A673 (cell line): ENCODE data around the gene CLCN5. TPM values are rescaled to one million over a fixed set of nuclear protein-coding genes. Genes with fewer than 3 reads are reported as not detected.

Experiments used
- BruUV-seq: library from RNA; stranded (reverse); fragments of 400-500 nt; replicated peaks from 2 replicates; lab custom pipeline; 2021; lab: Mats Ljungman, UMichigan
- CTCF ChIA-PET: fragments of 300-600 bp; sonication (Branson Sonifier 250); formaldehyde crosslinking; loops from one replicate; lab custom pipeline; 2022; ENCODE audit warnings: antibody characterized with exemption; lab: Charles Lee
- POLR2A ChIA-PET: fragments of 300-600 bp; sonication (Branson Sonifier 250); formaldehyde crosslinking; loops from one replicate; lab custom pipeline; 2022; ENCODE audit warnings: antibody characterized with exemption; ENCODE audit not compliant: low non-redundant PET; lab: Charles Lee
- DNase-seq: peaks from one replicate; pipeline ENCODE4 v3.0.0-alpha.2; 2015; ENCODE audit warnings: low spot score
- H3K27ac ChIP-seq: fragments of 200-600 bp; sonication (generic); 2 replicates; pipeline ENCODE4 v1.5.1; 2016; ENCODE audit warnings: mixed run types, low read depth, mild to moderate bottlenecking, mixed read lengths, antibody characterized with exemption, low read length; ENCODE audit not compliant: poor library complexity, severe bottlenecking
- H3K27me3 ChIP-seq: fragments of 200-600 bp; sonication (generic); replicated peaks from 2 replicates; pipeline ENCODE4 v1.6.1; 2017; ENCODE audit warnings: mixed run types, low read depth, mild to moderate bottlenecking, mixed read lengths, antibody characterized with exemption, low read length; ENCODE audit not compliant: insufficient read depth, poor library complexity
- H3K36me3 ChIP-seq: fragments of 200-600 bp; sonication (generic); 2 replicates; pipeline ENCODE4 v1.6.1; 2016; ENCODE audit warnings: mixed run types, mild to moderate bottlenecking, mixed read lengths, antibody characterized with exemption, low read length; ENCODE audit not compliant: insufficient read depth, poor library complexity, severe bottlenecking
- H3K4me1 ChIP-seq: fragments of 200-600 bp; sonication (generic); 2 replicates; pipeline ENCODE4 v1.6.1; 2017; ENCODE audit warnings: mixed run types, mild to moderate bottlenecking, mixed read lengths, antibody characterized with exemption, low read length; ENCODE audit not compliant: insufficient read depth, poor library complexity, severe bottlenecking
- H3K4me3 ChIP-seq: fragments of 200-600 bp; sonication (generic); 2 replicates; pipeline ENCODE4 v1.5.1; 2016; ENCODE audit warnings: low read depth, mixed run types, mild to moderate bottlenecking, mixed read lengths, low read length; ENCODE audit not compliant: poor library complexity, severe bottlenecking
- H3K9me3 ChIP-seq: fragments of 200-600 bp; sonication (generic); 2 replicates; pipeline ENCODE4 v1.6.1; 2016; ENCODE audit warnings: mixed run types, low read depth, mild to moderate bottlenecking, mixed read lengths, antibody characterized with exemption, low read length; ENCODE audit not compliant: poor library complexity, severe bottlenecking
- CTCF ChIP-seq: fragments of 300-800, 200-600 bp; sonication (generic); conservative IDR thresholded peaks from 2 replicates; pipeline ENCODE4 v1.5.1; 2017; ENCODE audit warnings: low read depth, mild to moderate bottlenecking, antibody characterized with exemption, low read length, moderate library complexity, mixed read lengths
- EZH2 ChIP-seq: fragments of 200-600 bp; sonication (generic); IDR thresholded peaks from 2 replicates; pipeline ENCODE4 v1.6.1; 2017; ENCODE audit warnings: borderline replicate concordance, low read depth, mild to moderate bottlenecking, mixed read lengths, antibody characterized with exemption, low read length; ENCODE audit not compliant: poor library complexity, severe bottlenecking
- intact Hi-C: fragments of 100-400 bp; cut with micrococcal nuclease; formaldehyde crosslinking; loops from one replicate; pipeline ENCODE4 v1.10.0; 2022; ENCODE audit not compliant: unreplicated experiment
- total RNA-seq: library from RNA; stranded (reverse); gene quantifications from 2 replicates; pipeline ENCODE4 v1.2.3, GENCODE V29; 2021

CLCN5 gene
- total RNA-seq, 1 experiment from 2014 or later: 25.3 TPM

- Histone ChIP-seq H3K9me3 (no peaks in the 10 kb centered on the region), H3K27ac (no peak overlapping the region), H3K36me3 (no peaks in the 10 kb centered on the region), H3K4me3 (no peak overlapping the region), H3K4me1 (peaks cover 4% of the 10 kb centered on the region), H3K27me3 (no peaks in the 10 kb centered on the region)
- intact Hi-C loops: no loop called here
- no peak for DNase-seq
- no peak for TF ChIP-seq CTCF
- TF ChIP-seq EZH2: no peak
- POLR2A ChIA-PET: no interaction called here
- no TSS peak for BruUV-seq
- CTCF ChIA-PET: no interaction called here
These were observed 76.7 kb downstream of the CLCN5 start for GRCh38 chrX:49999087-49999486.

GRCh38 chrX:50000937-50001542 is 78.6 kb downstream of the CLCN5 start:
- Histone ChIP-seq H3K4me3 (no peak overlapping the region), H3K27me3 (no peaks in the 10 kb centered on the region), H3K36me3 (no peaks in the 10 kb centered on the region), H3K9me3 (no peaks in the 10 kb centered on the region), H3K27ac (no peak overlapping the region), H3K4me1 (no peaks in the 10 kb centered on the region)
- BruUV-seq: no TSS peak
- intact Hi-C loops: no loop called here
- ChIA-PET POLR2A (no interaction called here), CTCF (no interaction called here)
- no peak for DNase-seq
- no peak for TF ChIP-seq CTCF
- no peak for TF ChIP-seq EZH2

GRCh38 chrX:50002067-50002714 is 79.8 kb downstream of the CLCN5 start:
- Histone ChIP-seq H3K27me3 (no peaks in the 10 kb centered on the region), H3K27ac (no peak overlapping the region), H3K4me1 (no peaks in the 10 kb centered on the region), H3K9me3 (no peaks in the 10 kb centered on the region), H3K4me3 (no peak overlapping the region), H3K36me3 (no peaks in the 10 kb centered on the region)
- TF ChIP-seq CTCF (no peak), EZH2 (no peak)
- no peak for DNase-seq
- intact Hi-C loops: no loop called here
- CTCF ChIA-PET: no interaction called here
- no TSS peak for BruUV-seq
- POLR2A ChIA-PET: no interaction called here
